Fibroblast of lung (primary cell): ENCODE results near the gene SDS.

Source experiments
- CTCF ChIP-seq, 2 donors: IDR thresholded peaks in 1 of 2; conservative IDR thresholded peaks in 1 of 2; 1 replicate in 1 of 2; 2 replicates in 1 of 2; pipeline ENCODE4 v1.5.1; 2011 to 2012; ENCODE audit warnings: low read length in 2 of 2, control low read depth in 1 of 2, inconsistent platforms in 1 of 2, low read depth in 1 of 2, mild to moderate bottlenecking in 1 of 2
- EZH2 ChIP-seq: IDR thresholded peaks from 2 replicates; pipeline ENCODE4 v1.5.1; 2012; ENCODE audit warnings: low read length, control low read depth, mild to moderate bottlenecking; ENCODE audit errors: missing control alignments

GRCh38 chr12:113373440-113373839, 30.2 kb downstream of the SDS start:
- TF ChIP-seq CTCF (conservative IDR thresholded peaks at IDR 0.05 in 1 of 2, IDR thresholded peaks at IDR 0.05 in 1 of 2; ENCODE audit: low read depth in 1 of 2, low read length in 2 of 2) (no peak), EZH2 (no peak)
